Measurements from ENCODE around the gene CD7.
"Not testable (repeated sequence)": the region's sequence is repeated elsewhere in the genome, so short reads cannot be mapped to it uniquely, and the experiment has no call there.

The CD7 gene

GRCh38 chr17:82317394-82318168 lies at the start of gene CD7:
Gene CD7, minus strand, starts transcription at chr17:82317608. Its CDS starts 113 bp downstream, at chr17:82317495.
- DNase-seq: peak; percentile 84

- DNase-seq: no peak
Observed at GRCh38 chr17:82366749-82367148, 49.3 kb upstream of the CD7 start.

GRCh38 chr17:82365606-82366295 lies 48.3 kb upstream of the CD7 start:
- DNase-seq: no peak

- DNase-seq: no peak
Observed at GRCh38 chr17:82361885-82362633, 44.7 kb upstream of the CD7 start.

GRCh38 chr17:82359451-82360074 lies 42.2 kb upstream of the CD7 start:
- not testable (repeated sequence) for DNase-seq

- DNase-seq: no peak
Observed at GRCh38 chr17:82358465-82359350, 41.3 kb upstream of the CD7 start, which contains the start of gene TEX19. Gene TEX19, plus strand, starts transcription at chr17:82359247. Its CDS starts 2,904 bp downstream, at chr17:82362151.

GRCh38 chr17:82357394-82357793 lies 40.0 kb upstream of the CD7 start:
- no peak for DNase-seq

- no peak for DNase-seq
Observed at GRCh38 chr17:82356845-82357355, 39.5 kb upstream of the CD7 start.

- no peak for DNase-seq
Observed at GRCh38 chr17:82355770-82356427, 38.5 kb upstream of the CD7 start.

GRCh38 chr17:82354804-82355308 lies 37.4 kb upstream of the CD7 start:
- no peak for DNase-seq

- no peak for DNase-seq
Observed at GRCh38 chr17:82353484-82353883, 36.1 kb upstream of the CD7 start.

- peak; percentile 92 for DNase-seq
Observed at GRCh38 chr17:82351713-82352488, 34.5 kb upstream of the CD7 start.

- DNase-seq: no peak
Observed at GRCh38 chr17:82351254-82351712, 33.9 kb upstream of the CD7 start.

GRCh38 chr17:82350182-82351030 lies 33.0 kb upstream of the CD7 start:
- peak; percentile 79 for DNase-seq

GRCh38 chr17:82349287-82349701 lies 31.9 kb upstream of the CD7 start:
- DNase-seq: no peak

GRCh38 chr17:82348866-82349265 lies 31.5 kb upstream of the CD7 start:
- no peak for DNase-seq

GRCh38 chr17:82348434-82348833 lies 31.0 kb upstream of the CD7 start:
- no peak for DNase-seq

GRCh38 chr17:82347994-82348393 lies 30.6 kb upstream of the CD7 start:
- DNase-seq: not testable (repeated sequence)

Data from activated effector memory CD4-positive, alpha-beta T cell treated with anti-CD3 and anti-CD28 coated beads, Interleukin-2, amount 50 U/mL, for 16 hours (primary cell).